GOT3 (cell line): ENCODE results near the gene HDGFL2.

Source experiments
- DNase-seq: peaks from one replicate; lab custom pipeline; 2025; ENCODE audit warnings: mixed read lengths; lab: John Stamatoyannopoulos, UW

Gene HDGFL2

GRCh38 chr19:4499855-4500254 is 27.8 kb downstream of the HDGFL2 start:
- no peak for DNase-seq

- DNase-seq, result no peak
Observed at GRCh38 chr19:4500841-4501591, 28.9 kb downstream of the HDGFL2 start.

- no peak for DNase-seq
Observed at GRCh38 chr19:4501691-4502090, 29.6 kb downstream of the HDGFL2 start.

GRCh38 chr19:4502282-4503131 is 30.4 kb downstream of the HDGFL2 start:
- no peak for DNase-seq

- no peak for DNase-seq
Observed at GRCh38 chr19:4503132-4503824, 31.2 kb downstream of the HDGFL2 start.

- DNase-seq, result no peak
Observed at GRCh38 chr19:4503825-4504170, 31.7 kb downstream of the HDGFL2 start.

- no peak for DNase-seq
Observed at GRCh38 chr19:4504297-4504701, 32.2 kb downstream of the HDGFL2 start.

- no peak for DNase-seq
Observed at GRCh38 chr19:4504891-4505569, 32.9 kb downstream of the HDGFL2 start.

- no peak for DNase-seq
Observed at GRCh38 chr19:4505570-4506448, 33.7 kb downstream of the HDGFL2 start.

- no peak for DNase-seq
Observed at GRCh38 chr19:4506449-4507149, 34.5 kb downstream of the HDGFL2 start.

- DNase-seq, result no peak
Observed at GRCh38 chr19:4507150-4507452, 35.0 kb downstream of the HDGFL2 start.

- DNase-seq, result no peak
Observed at GRCh38 chr19:4507804-4508203, 35.7 kb downstream of the HDGFL2 start.

GRCh38 chr19:4508698-4509097 is 36.6 kb downstream of the HDGFL2 start:
- no peak for DNase-seq

GRCh38 chr19:4510435-4511255 is 38.5 kb downstream of the HDGFL2 start:
- no peak for DNase-seq

- DNase-seq, result no peak
Observed at GRCh38 chr19:4511300-4512054, 39.4 kb downstream of the HDGFL2 start.

- no peak for DNase-seq
Observed at GRCh38 chr19:4512070-4512469, 40.0 kb downstream of the HDGFL2 start.

GRCh38 chr19:4513248-4513647 is 41.2 kb downstream of the HDGFL2 start:
- no peak for DNase-seq

GRCh38 chr19:4515732-4516131 is 43.6 kb downstream of the HDGFL2 start:
- DNase-seq, result no peak
